Natural killer cell (primary cell): ENCODE results near the gene SLC17A7. TPM values are rescaled to one million over a fixed set of nuclear protein-coding genes. Genes with fewer than 3 reads are reported as not detected.
A peak's percentile ranks its signal among the peaks of the same experiment; 100 is the strongest.

Experiments used
- ATAC-seq, 3 donors: fragments of 150-1000 bp in 2 of 3; fragments of 200-7000 bp in 1 of 3; cut with Tn5 transposase; 1 replicate in 1 of 3; 2 replicates in 2 of 3; pipeline ENCODE4 v1.10.0; 2021; ENCODE audit warnings: mild to moderate bottlenecking in 2 of 3, moderate library complexity in 2 of 3
- DNase-seq, 2 donors: peaks; one replicate each; pipeline versions ENCODE4 v3.0.0 to v3.0.0-alpha.2; 2013 to 2021; ENCODE audit warnings: mixed read lengths in 1 of 2
- H3K27ac ChIP-seq: one replicate; pipeline ENCODE4 v1.5.1; 2013; ENCODE audit warnings: mild to moderate bottlenecking, low read length
- H3K27me3 ChIP-seq: one replicate; pipeline ENCODE4 v1.6.1; 2013; ENCODE audit warnings: low read length; ENCODE audit not compliant: control insufficient read depth, insufficient read depth
- H3K36me3 ChIP-seq: one replicate; pipeline ENCODE4 v1.6.1; 2013; ENCODE audit warnings: low read length; ENCODE audit not compliant: control insufficient read depth, insufficient read depth
- H3K4me1 ChIP-seq: one replicate; pipeline ENCODE4 v1.6.1; 2013; ENCODE audit warnings: low read length; ENCODE audit not compliant: control insufficient read depth, insufficient read depth
- H3K4me3 ChIP-seq: one replicate; pipeline ENCODE4 v1.5.1; 2013; ENCODE audit warnings: low read length
- H3K9me3 ChIP-seq: one replicate; pipeline ENCODE4 v1.6.1; 2013; ENCODE audit warnings: low read length; ENCODE audit not compliant: control insufficient read depth, insufficient read depth
- H3K27ac Mint-ChIP-seq, 2 donors: one replicate each; pipeline ENCODE4 v1.8.0; 2022; ENCODE audit warnings: mild to moderate bottlenecking in 2 of 2, mixed read lengths in 2 of 2, moderate library complexity in 1 of 2
- H3K27me3 Mint-ChIP-seq, 2 donors: one replicate each; pipeline ENCODE4 v1.8.0; 2022; ENCODE audit warnings: low read depth in 2 of 2, mixed read lengths in 2 of 2
- H3K36me3 Mint-ChIP-seq: one replicate; pipeline ENCODE4 v1.8.0; 2022; ENCODE audit warnings: mixed read lengths
- H3K4me1 Mint-ChIP-seq, 2 donors: one replicate each; pipeline ENCODE4 v1.8.0; 2022; ENCODE audit warnings: mixed read lengths in 2 of 2
- H3K4me3 Mint-ChIP-seq: one replicate; pipeline ENCODE4 v1.8.0; 2022; ENCODE audit warnings: mild to moderate bottlenecking, moderate library complexity, mixed read lengths
- H3K9me3 Mint-ChIP-seq, 2 donors: one replicate each; pipeline ENCODE4 v1.8.0; 2022; ENCODE audit warnings: mixed read lengths in 2 of 2
- WGBS: methylation state at CpG from one replicate; pipeline ENCODE4 v1.1.7; 2013; ENCODE audit warnings: missing lambda C conversion rate; ENCODE audit not compliant: insufficient coverage; 5-methylcytosine and 5-hydroxymethylcytosine counted together
- intact Hi-C: fragments of 100-400 bp; cut with micrococcal nuclease; formaldehyde crosslinking; loops from one replicate; pipeline ENCODE4 v1.14.2; 2022
- total RNA-seq, 4 donors: library from RNA; stranded (reverse); fragments of 120-200 nt in 1 of 4; gene quantifications; one replicate each; pipeline versions ENCODE4 v1.2.3 to v1.2.4, GENCODE V29; 2013 to 2022
- TF ChIP-seq, protein P1 (sequence below): fragments of 200-600 bp; IDR thresholded peaks from one replicate; pipeline ENCODE4 v1.8.0; 2022; ENCODE audit warnings: antibody characterized with exemption

The SLC17A7 gene
- total RNA-seq, 3 donors from 2014 or later (not counting 1 experiment from before 2014, with no cell fraction given) = not detected

DNA sequence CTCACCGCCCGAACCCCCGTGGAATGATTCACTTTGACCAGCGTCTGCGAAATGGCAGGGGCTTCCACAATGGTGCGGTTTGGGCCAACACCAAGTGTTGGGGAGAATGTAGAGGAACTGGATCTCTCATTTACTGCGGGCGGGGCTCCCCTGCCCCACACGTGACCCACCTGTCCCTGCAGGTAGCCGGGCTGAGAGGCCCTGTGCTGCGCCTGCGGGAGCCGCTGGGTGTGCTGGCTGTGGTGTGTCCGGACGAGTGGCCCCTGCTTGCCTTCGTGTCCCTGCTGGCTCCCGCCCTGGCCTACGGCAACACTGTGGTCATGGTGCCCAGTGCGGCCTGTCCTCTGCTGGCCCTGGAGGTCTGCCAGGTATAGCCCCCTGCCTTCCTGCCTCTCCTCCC, 26.9 kb upstream of the SLC17A7 start:
- Mint-ChIP-seq H3K36me3 (no peaks in the 10 kb centered on the region), H3K27me3 (no peaks in the 10 kb centered on the region), H3K9me3 (no peaks in the 10 kb centered on the region), H3K4me3 (no peak overlapping the region), H3K27ac (peak overlapping the region; percentile 92 to 97), H3K4me1 (peaks cover 21 to 34% of the 10 kb centered on the region in 2 donors)
- intact Hi-C loops = no loop called here
- peak overlapping the region; percentile 97 for H3K27ac ChIP-seq
- WGBS = 95% methylated on average over 19 of the region's 19 CpGs
- H3K27me3 ChIP-seq = no peaks in the 10 kb centered on the region
- no peaks in the 10 kb centered on the region for H3K9me3 ChIP-seq
- peaks cover 53% of the 10 kb centered on the region for H3K4me1 ChIP-seq
- TF ChIP-seq, protein P1, sequence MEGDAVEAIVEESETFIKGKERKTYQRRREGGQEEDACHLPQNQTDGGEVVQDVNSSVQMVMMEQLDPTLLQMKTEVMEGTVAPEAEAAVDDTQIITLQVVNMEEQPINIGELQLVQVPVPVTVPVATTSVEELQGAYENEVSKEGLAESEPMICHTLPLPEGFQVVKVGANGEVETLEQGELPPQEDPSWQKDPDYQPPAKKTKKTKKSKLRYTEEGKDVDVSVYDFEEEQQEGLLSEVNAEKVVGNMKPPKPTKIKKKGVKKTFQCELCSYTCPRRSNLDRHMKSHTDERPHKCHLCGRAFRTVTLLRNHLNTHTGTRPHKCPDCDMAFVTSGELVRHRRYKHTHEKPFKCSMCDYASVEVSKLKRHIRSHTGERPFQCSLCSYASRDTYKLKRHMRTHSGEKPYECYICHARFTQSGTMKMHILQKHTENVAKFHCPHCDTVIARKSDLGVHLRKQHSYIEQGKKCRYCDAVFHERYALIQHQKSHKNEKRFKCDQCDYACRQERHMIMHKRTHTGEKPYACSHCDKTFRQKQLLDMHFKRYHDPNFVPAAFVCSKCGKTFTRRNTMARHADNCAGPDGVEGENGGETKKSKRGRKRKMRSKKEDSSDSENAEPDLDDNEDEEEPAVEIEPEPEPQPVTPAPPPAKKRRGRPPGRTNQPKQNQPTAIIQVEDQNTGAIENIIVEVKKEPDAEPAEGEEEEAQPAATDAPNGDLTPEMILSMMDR = no peak
- ATAC-seq = no peak
- peaks cover 20% of the 10 kb centered on the region for H3K36me3 ChIP-seq
- H3K4me3 ChIP-seq = no peak overlapping the region
- DNase-seq = no peak

DNA sequence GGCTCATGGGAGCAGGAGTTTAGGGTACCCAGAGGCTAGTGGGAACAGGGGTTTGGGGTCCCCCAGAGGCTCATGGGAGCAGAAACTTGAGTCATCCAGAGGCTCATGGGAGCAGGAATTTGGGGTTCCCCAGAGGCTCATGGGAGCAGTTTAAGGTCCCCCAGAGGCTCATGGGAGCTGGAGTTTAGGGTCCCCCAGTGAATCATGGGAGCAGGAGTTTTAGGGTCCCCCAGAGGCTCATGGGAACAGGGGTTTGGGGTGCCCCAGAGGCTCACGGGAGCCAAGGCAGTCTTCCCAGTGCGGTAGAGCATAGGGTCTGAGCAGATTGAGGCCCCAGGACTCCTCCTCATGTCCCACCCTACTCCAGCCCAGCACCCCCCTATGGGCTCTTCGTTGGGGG, 24.0 kb upstream of the SLC17A7 start:
- no peaks in the 10 kb centered on the region for H3K9me3 Mint-ChIP-seq
- Histone ChIP-seq H3K27me3 (no peaks in the 10 kb centered on the region), H3K9me3 (no peaks in the 10 kb centered on the region), H3K4me1 (peaks cover 28% of the 10 kb centered on the region), H3K27ac (no peak overlapping the region), H3K36me3 (peaks cover 28% of the 10 kb centered on the region), H3K4me3 (no peak overlapping the region)
- H3K4me3 Mint-ChIP-seq = no peak overlapping the region
- intact Hi-C loops = no loop called here
- H3K27ac Mint-ChIP-seq = peak overlapping the region in 1 of 2 donors; percentile 63
- no peaks in the 10 kb centered on the region for H3K36me3 Mint-ChIP-seq
- H3K4me1 Mint-ChIP-seq = peaks cover 14 to 22% of the 10 kb centered on the region in 2 donors
- no peaks in the 10 kb centered on the region for H3K27me3 Mint-ChIP-seq
- TF ChIP-seq, protein P1 = no peak
- no peak for ATAC-seq
- no peak for DNase-seq
- 92% methylated on average over 3 of the region's 3 CpGs for WGBS

DNA sequence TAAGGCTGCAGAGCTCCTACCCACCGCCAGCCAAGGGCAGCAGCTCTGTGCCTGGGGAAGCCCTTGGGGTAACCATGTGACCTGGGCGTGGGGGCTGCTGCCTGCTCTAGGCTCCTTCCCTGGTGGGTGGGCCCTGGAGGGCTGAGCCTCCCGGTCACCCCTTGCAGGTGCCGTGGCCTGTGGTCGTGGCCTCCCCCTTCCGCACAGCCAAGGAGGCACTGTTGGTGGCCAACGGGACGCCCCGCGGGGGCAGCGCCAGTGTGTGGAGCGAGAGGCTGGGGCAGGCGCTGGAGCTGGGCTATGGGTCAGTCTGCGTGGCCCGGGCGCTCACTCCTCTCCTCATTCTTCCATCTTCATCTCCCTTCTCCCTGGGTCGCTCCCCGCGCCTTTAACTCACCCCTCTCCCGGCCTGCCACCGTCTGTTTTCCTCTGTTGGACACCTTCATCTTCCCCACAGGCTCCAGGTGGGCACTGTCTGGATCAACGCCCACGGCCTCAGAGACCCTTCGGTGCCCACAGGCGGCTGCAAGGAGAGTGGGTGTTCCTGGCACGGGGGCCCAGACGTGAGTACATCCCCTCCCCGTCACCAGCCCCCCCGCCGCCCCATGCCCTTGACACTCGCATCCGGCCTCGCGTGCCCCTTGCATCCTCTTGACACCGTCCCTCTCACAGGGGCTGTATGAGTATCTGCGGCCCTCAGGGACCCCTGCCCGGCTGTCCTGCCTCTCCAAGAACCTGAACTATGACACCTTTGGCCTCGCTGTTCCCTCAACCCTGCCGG, 22.8 kb upstream of the SLC17A7 start:
- no peaks in the 10 kb centered on the region for H3K9me3 Mint-ChIP-seq
- H3K36me3 Mint-ChIP-seq = no peaks in the 10 kb centered on the region
- DNase-seq = no peak
- H3K36me3 ChIP-seq = peaks cover 32% of the 10 kb centered on the region
- no peaks in the 10 kb centered on the region for H3K27me3 ChIP-seq
- H3K4me1 ChIP-seq = peaks cover 16% of the 10 kb centered on the region
- ATAC-seq = no peak
- H3K27ac ChIP-seq = no peak overlapping the region
- intact Hi-C loops = no loop called here
- H3K27me3 Mint-ChIP-seq = no peaks in the 10 kb centered on the region
- H3K9me3 ChIP-seq = no peaks in the 10 kb centered on the region
- no peak overlapping the region for H3K4me3 ChIP-seq
- peaks cover 8 to 9% of the 10 kb centered on the region in 2 donors for H3K4me1 Mint-ChIP-seq
- no peak overlapping the region for H3K27ac Mint-ChIP-seq
- WGBS = 95% methylated on average over 39 of the region's 39 CpGs
- H3K4me3 Mint-ChIP-seq = no peak overlapping the region
- TF ChIP-seq, protein P1 = no peak

DNA sequence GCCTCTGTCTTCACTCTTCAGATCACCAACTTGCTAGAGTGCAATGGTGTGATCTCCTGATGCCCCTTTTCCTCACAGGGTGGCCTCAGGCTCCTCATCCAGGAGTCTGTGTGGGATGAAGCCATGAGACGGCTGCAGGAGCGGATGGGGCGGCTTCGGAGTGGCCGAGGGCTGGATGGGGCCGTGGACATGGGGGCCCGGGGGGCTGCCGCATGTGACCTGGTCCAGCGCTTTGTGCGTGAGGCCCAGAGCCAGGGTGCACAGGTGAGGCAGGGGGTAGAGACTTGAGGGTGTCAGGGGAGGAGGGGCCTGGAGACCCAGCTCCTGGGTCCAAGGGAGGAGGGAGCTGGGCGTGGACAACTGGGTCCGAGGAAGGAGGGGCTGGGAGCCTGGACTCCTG, 21.2 kb upstream of the SLC17A7 start:
- no peaks in the 10 kb centered on the region for H3K36me3 Mint-ChIP-seq
- Histone ChIP-seq H3K27ac (no peak overlapping the region), H3K9me3 (no peaks in the 10 kb centered on the region), H3K4me1 (peaks cover 15% of the 10 kb centered on the region), H3K36me3 (peaks cover 38% of the 10 kb centered on the region), H3K4me3 (no peak overlapping the region), H3K27me3 (no peaks in the 10 kb centered on the region)
- no peak overlapping the region for H3K4me3 Mint-ChIP-seq
- H3K4me1 Mint-ChIP-seq = no peaks in the 10 kb centered on the region
- ATAC-seq (no peak), DNase-seq (no peak)
- intact Hi-C loops = no loop called here
- H3K9me3 Mint-ChIP-seq = no peaks in the 10 kb centered on the region
- no peaks in the 10 kb centered on the region for H3K27me3 Mint-ChIP-seq
- TF ChIP-seq, protein P1 = no peak
- no peak overlapping the region for H3K27ac Mint-ChIP-seq
- WGBS = 88% methylated on average over 12 of the region's 12 CpGs
